Upper lobe of right lung (tissue), 1 donor: ENCODE measurements around the gene EOGT. TPM values are rescaled to one million over a fixed set of nuclear protein-coding genes. Genes with fewer than 3 reads are reported as not detected.

Source experiments
- ATAC-seq: fragments of 200-7000 bp; cut with Tn5 transposase; one replicate; pipeline ENCODE4 v1.9.1; 2020; ENCODE audit warnings: mild to moderate bottlenecking, moderate library complexity
- DNase-seq: peaks from one replicate; pipeline ENCODE4 v3.0.0-alpha.2; 2020
- H3K27ac ChIP-seq: fragments of 200-600 bp; one replicate; pipeline ENCODE4 v1.8.0; 2022
- H3K27me3 ChIP-seq: fragments of 200-600 bp; one replicate; pipeline ENCODE4 v1.8.0; 2022; ENCODE audit warnings: mild to moderate bottlenecking
- H3K36me3 ChIP-seq: fragments of 200-600 bp; one replicate; pipeline ENCODE4 v1.8.0; 2022
- H3K4me1 ChIP-seq: fragments of 200-600 bp; one replicate; pipeline ENCODE4 v1.8.0; 2022
- H3K4me3 ChIP-seq: fragments of 200-600 bp; one replicate; pipeline ENCODE4 v1.8.0; 2022; ENCODE audit warnings: mild to moderate bottlenecking
- H3K9me3 ChIP-seq: fragments of 200-600 bp; one replicate; pipeline ENCODE4 v1.8.0; 2022
- intact Hi-C: fragments of 100-400 bp; cut with DNase I; formaldehyde crosslinking; loops from one replicate; pipeline ENCODE4 v1.11.0; 2022
- microRNA-seq: library from miRNA; unstranded; fragments of <30 nt; microRNA quantifications from one replicate; pipeline ENCODE4 v1.2.0, GENCODE V29; 2020; ENCODE audit warnings: borderline microRNAs expressed
- total RNA-seq: library from RNA; stranded (reverse); fragmentation: NEBNext Ultra II Directional; extraction: Animal tissue kit (Norgen Biotek cat#: 25700); gene quantifications from one replicate; pipeline ENCODE4 v1.2.1, GENCODE V29; 2021
- TF ChIP-seq, protein P1 (sequence below): fragments of 200-600 bp; IDR thresholded peaks from one replicate; pipeline ENCODE4 v1.8.0; 2022; ENCODE audit warnings: antibody characterized with exemption
- donor health status: DM: no; HTN: yes; CAD: no; lungs with severe emphysema.

EOGT gene
- total RNA-seq, 1 donor from 2014 or later = 36.4 TPM

- H3K27me3 ChIP-seq = peaks cover 45% of the 10 kb centered on the region
- intact Hi-C loops = no loop called here
- H3K36me3 ChIP-seq = no peaks in the 10 kb centered on the region
- no peak for DNase-seq
- no peak overlapping the region for H3K27ac ChIP-seq
- no peaks in the 10 kb centered on the region for H3K9me3 ChIP-seq
- no peak overlapping the region for H3K4me3 ChIP-seq
- TF ChIP-seq, protein P1, sequence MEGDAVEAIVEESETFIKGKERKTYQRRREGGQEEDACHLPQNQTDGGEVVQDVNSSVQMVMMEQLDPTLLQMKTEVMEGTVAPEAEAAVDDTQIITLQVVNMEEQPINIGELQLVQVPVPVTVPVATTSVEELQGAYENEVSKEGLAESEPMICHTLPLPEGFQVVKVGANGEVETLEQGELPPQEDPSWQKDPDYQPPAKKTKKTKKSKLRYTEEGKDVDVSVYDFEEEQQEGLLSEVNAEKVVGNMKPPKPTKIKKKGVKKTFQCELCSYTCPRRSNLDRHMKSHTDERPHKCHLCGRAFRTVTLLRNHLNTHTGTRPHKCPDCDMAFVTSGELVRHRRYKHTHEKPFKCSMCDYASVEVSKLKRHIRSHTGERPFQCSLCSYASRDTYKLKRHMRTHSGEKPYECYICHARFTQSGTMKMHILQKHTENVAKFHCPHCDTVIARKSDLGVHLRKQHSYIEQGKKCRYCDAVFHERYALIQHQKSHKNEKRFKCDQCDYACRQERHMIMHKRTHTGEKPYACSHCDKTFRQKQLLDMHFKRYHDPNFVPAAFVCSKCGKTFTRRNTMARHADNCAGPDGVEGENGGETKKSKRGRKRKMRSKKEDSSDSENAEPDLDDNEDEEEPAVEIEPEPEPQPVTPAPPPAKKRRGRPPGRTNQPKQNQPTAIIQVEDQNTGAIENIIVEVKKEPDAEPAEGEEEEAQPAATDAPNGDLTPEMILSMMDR = no peak
- no peak for ATAC-seq
- no peaks in the 10 kb centered on the region for H3K4me1 ChIP-seq
Observed at GRCh38 chr3:68936856-68937255, 76.6 kb downstream of the EOGT start.

- no peak overlapping the region for H3K27ac ChIP-seq
- intact Hi-C loops = no loop called here
- no peak for DNase-seq
- TF ChIP-seq, protein P1 = no peak
- ATAC-seq = no peak
- no peaks in the 10 kb centered on the region for H3K36me3 ChIP-seq
- H3K4me3 ChIP-seq = no peak overlapping the region
- H3K9me3 ChIP-seq = no peaks in the 10 kb centered on the region
- peaks cover 53% of the 10 kb centered on the region for H3K27me3 ChIP-seq
- no peaks in the 10 kb centered on the region for H3K4me1 ChIP-seq
Observed at GRCh38 chr3:68935778-68936177, 77.7 kb downstream of the EOGT start.

DNA sequence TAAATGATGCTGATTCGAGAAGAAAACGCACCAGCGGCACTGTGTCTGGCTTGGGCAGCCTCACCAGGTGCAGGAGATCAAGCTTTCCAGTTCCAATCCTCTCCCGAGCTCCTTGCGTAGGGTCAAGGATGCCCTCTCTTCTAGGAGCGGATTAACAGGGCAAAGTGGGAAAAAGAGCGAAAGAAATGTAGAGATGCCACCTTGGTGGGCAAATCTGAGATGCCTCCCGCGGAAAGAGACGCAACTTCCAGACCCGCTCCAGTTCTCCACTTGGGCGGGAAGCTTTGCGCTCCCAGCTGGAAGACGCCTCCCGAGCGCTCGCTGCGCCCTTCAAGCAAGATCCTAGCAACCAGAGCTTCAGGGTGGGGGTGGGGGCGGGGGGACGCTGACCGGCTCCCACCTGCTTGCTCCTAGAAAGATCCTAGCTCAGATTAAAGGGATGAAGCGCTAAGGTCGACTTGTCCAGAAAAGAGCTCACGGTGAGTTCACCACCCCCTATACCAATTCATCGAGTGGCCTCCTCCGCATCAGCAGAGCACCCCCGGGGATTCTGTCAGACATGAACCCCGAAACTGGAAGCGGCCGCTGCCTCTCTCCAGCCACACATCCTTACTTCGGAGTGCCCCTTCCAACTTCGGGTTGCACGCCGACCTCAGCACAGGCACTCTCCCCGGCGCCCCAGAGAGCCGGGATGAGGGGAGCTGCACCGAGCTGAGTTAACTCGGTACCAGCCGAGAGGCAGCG is 81.9 kb downstream of the EOGT start:
- DNase-seq (no peak), ATAC-seq (no peak)
- Histone ChIP-seq H3K36me3 (no peaks in the 10 kb centered on the region), H3K27ac (no peak overlapping the region), H3K4me3 (no peak overlapping the region), H3K9me3 (no peaks in the 10 kb centered on the region), H3K4me1 (no peaks in the 10 kb centered on the region), H3K27me3 (peaks cover 64% of the 10 kb centered on the region)
- TF ChIP-seq, protein P1 = no peak
- intact Hi-C loops = no loop called here

Small RNA genes within 50 kb of the gene (microRNA-seq; reads per million reads assigned to microRNA genes)
- 0.50 reads per million for gene MIR3136

Other genes with a start within 250 kb of the EOGT start
- not detected for gene TAFA4, start 81.1 kb downstream of the EOGT start, total RNA-seq
- 38.0 TPM for gene TMF1, start 38.6 kb upstream of the EOGT start, total RNA-seq
- 55.3 TPM for gene UBA3, start 66.7 kb upstream of the EOGT start, total RNA-seq
- 132 TPM for gene ARL6IP5, start 71.3 kb upstream of the EOGT start, total RNA-seq
- 0.12 TPM for gene LMOD3, start 108.9 kb upstream of the EOGT start, total RNA-seq